Measurements from ENCODE around the gene TM4SF4.
"Not testable (repeated sequence)": the region's sequence is repeated elsewhere in the genome, so short reads cannot be mapped to it uniquely, and the experiment has no call there.

Gene TM4SF4, protein sequence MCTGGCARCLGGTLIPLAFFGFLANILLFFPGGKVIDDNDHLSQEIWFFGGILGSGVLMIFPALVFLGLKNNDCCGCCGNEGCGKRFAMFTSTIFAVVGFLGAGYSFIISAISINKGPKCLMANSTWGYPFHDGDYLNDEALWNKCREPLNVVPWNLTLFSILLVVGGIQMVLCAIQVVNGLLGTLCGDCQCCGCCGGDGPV

DNA sequence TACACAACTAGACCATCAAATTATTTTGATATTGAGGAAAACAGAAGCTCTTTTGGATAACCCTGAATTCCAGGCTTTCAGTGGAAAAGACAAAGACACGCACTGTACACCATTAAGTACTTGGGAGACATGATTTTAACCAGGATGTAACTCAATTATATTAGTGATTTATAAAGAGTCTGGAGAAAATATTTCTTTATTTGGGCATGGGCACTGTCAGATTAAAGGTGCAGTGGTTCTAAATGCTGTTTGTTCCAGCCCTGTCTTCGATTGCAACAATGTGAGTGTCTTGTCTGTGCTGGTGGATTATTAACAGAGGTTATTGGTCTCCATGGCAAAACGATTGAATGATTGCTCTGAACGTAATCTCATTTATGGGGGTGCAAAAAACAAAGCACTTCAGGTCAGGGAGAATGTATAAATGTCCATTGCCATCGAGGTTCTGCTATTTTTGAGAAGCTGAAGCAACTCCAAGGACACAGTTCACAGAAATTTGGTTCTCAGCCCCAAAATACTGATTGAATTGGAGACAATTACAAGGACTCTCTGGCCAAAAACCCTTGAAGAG is at the start of gene TM4SF4:
Gene TM4SF4 (plus strand): TSS at position 448 of the 568 bp plus-strand sequence. CDS start 181 bp downstream, outside the sequence.
- DNase-seq (ENCODE audit: low read depth in 2 of 2): no peak

DNA sequence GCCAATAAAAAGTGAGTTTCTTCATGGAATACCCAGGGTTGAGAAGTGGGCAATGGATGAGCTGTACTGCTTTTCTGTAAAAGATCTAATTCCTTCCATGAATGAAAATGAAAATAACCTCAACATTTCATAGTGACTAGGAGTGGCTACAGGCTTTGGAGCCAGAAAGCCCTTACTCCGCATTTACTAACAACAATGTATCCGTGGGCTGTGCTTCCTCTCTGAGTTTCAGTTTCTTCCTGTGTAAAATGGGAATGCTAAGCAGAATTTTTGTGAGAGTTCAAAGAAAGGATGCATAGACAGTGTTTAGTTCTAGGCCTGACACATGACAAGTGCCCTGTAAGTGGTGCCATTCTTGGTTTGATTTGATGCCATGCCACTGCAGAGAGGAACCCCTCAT is 49.6 kb upstream of the TM4SF4 start:
- no peak for DNase-seq (ENCODE audit: low read depth in 2 of 2)

DNA sequence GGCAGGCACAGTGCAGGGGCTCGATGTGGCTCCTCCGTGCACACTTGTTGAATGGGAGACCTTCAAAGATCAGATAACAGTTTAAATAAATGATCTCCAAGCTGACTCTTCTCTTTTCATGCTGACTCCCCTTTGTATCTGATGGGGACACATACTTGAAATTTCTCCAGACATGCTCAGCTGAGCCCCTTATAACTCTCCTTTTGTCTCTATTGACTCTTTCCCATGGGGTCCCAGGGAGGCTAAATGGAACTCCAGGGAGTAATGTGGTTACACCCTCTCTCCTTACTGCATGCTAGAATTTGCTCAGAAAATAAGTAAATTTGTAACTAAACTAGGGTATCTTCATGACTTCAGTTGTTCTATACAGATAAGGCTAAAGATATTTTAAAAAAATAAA is 48.2 kb upstream of the TM4SF4 start:
- DNase-seq (ENCODE audit: low read depth in 2 of 2): no peak

DNA sequence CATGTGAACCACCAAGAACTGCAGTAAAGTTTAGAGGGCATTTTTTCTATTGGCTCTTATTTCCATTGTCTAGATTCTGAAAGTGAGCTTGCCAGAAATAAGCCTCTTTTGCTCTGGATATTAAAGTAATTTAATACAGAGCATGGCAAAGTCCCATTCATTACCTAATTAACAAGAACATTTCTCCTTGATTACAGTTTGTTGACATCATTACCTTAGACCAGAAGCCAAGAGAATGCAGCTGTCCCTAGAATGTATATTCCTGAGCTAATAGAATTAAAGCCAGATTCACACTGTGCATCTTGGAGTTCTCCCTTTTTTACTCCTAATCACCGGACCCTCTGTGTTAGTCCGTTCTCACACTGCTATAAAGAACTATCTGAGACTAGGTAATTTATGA is 46.4 kb upstream of the TM4SF4 start:
- DNase-seq (ENCODE audit: low read depth in 2 of 2): no peak

DNA sequence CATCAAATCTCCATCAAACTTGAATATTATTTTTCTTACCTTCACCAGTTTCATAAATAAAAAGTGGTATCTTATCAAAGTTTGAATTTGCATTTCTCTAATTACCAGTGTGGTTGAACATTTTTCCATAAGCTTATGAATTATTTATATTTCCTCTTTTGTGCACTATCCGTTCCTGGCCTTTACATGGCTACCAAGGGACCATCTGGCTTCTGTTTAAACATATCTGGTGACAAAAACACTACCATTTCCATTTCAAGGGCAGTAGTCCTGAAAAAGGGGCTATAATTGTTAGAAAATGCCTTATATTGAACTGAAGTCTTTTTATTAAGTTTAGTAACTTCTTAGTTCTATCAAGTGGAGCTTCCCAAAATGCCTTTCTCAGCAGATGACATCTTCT is 44.3 kb upstream of the TM4SF4 start:
- DNase-seq (ENCODE audit: low read depth in 2 of 2): no peak

DNA sequence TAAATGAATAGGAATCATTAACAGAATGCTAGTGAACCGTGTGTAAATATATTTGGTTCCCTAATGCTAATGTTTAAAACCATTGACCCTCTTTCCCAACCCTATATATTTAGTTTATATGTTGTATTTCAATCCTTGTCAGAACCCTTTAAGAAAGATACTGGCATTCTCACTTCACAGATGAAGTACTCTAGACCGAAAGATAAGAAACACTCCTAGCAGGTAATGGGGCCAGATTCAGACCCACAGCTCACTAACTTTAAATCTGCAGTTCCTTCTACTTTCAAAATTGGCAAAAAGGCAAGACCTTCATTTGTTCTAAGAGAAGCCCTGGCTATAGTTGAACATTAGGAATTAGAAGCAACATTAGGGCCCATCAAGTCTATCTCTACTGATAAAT is 42.3 kb upstream of the TM4SF4 start:
- no peak for DNase-seq (ENCODE audit: low read depth in 2 of 2)

DNA sequence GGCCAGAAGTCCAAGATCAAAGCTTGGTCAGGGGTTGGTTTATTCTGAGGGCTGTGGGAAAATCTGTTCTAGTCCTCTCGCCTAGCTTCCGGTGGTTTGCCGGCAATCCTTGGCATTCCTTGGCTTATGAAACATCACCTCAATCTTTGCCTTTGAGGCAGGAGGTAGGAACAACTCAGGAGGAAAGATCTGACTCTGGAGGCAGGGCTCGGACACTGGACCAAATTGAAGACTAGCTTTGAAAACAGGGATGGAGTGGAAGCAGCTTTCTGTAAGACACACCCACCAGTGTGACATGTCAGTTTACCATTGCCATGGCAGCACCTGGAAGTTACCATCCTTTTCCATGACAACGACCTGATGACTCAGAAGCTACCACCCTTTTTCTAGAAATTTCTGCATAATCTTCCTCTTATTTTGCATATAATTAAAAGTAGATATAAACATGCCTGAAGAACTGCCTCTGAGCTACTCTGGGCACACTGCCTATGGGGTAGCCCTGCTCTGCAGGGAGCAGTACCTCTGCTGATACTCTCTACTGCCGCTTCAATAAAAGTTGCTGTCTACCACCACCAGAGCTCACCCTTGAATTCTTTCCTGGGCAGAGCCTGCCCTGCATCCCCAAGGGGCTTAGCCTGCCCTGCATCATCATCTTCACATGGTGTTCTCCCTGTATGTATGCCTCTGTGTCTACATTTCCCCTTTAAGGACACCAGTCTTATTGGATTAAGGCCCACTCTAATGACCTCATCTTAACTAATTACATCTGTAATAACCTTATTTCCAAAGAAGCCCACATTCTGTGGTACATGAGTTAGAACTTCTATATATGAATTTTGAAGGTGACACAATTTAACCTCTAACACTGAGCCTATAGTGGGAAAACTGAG is 38.3 kb upstream of the TM4SF4 start:
- DNase-seq (ENCODE audit: low read depth in 2 of 2): no peak

DNA sequence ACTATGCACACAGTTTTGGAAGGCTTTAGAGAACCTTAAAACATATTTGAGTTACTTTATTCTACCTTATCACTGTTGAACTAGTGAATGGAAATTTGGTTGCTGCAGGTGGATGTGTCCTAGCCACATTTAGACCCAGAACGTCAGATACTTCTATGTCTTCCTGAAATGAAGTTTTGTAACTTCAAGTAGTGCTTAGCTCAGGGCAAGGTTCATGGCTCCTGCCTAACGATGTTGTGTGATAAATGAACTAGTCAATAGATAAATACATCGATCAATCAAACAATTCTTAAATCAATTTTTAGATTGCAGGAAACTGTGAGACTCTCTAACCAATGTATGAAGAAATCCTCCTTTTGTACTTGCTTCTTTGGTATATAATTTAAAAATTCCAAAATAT is 37.2 kb upstream of the TM4SF4 start:
- no peak for DNase-seq (ENCODE audit: low read depth in 2 of 2)

DNA sequence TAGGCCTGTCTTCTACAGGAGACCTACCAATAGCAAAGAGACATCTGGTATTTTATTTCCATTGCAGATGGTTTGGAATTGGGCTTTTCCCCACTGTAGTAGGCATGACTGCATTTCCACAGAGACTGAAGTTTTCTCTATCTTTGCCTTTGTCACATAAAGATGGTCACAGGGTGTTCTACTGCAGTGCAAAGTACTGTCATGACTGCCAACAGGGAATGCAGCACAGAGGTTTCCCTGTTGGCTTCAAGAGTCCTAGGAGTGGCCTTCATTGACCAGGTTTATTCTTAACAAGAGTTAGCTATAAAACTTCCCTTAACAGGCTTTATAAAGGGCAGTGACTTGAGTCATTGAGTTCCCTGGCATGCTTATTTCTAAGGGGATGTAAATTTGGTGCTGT is 36.8 kb upstream of the TM4SF4 start:
- DNase-seq (ENCODE audit: low read depth in 2 of 2): no peak

DNA sequence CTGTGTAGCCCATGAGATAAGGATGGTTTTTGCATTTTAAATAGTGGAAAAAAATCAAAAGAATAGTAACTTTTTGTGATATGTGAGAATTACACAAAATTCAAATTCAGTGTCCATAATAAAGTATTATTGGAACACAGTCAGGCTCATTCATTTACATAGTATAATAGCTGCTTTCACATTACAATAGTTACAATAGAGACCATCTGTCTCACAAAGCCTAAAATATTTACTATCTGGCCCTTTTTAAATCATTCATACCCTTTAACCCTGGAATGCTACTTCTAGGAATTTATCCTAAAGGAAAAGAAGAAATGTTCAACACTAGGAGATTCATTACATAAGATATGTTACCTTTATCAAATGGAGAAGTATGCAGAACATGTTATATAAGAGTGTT is 35.5 kb upstream of the TM4SF4 start:
- no peak for DNase-seq (ENCODE audit: low read depth in 2 of 2)

DNA sequence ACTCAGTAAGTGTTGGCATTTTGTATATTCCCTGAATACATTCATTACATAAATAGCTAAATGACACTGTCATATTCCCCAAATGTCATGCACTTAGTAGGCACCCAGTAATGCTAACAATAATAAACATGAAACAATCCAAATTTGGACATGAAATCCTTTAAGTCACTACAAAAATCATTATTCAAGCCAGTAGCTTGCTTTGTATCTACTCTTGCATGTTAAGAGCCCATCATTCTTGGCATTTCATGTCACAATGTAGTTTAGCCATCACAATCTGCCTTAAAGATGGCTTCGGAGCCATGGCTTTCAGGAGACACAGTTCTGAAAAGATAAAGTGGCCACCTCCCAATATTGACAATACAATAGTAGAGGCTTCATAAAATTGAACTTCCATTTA is 32.9 kb upstream of the TM4SF4 start:
- no peak for DNase-seq (ENCODE audit: low read depth in 2 of 2)

DNA sequence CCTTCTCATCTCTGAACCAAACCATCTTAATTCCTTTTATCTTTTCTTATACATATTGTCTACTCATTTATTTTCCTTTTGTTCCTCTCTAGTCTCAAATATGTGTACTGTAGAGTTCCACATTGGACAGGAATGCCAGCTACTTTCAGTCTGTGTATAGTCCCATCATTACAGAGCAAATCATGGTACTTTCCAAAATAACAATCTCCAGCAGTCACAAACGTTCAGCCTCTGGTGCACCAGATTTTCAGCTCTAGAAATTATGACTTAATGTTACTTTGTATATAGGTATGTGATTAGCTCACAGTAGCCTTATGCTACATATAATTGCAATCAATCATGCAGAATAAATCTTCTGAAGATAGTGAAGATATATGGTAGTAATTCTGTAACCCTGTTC is 32.5 kb upstream of the TM4SF4 start:
- no peak for DNase-seq (ENCODE audit: low read depth in 2 of 2)

DNA sequence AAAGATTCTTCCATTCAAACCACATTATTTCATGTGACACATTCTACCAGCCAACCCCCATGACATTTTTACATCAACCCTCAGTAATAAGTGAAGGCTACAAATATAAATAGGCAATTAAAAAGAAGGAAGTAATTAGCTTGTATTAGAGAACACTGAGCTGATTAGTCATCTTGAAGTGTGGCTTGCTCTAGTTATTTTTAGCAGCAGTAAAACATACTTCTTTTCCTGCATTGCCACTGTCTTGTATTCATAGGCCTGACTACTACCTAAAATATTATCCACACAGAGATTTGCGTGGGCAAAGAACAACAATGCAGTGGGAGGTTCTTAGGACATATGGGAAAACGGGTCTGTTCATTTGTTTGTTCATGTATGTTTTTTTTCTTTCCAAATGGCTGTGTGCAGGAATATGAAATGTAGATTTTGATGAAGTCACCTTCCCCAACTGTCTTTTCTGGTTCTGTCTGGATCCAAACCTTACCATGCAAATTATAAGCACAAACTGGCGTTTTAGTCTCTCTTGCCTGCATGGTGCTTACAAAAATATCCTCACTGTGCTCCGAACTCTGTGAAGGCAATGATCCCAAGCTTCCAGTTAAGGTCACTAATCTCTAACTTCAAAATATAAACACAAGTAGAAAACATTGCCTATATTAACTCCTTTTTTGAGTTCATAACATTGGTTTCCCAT is 31.5 kb upstream of the TM4SF4 start:
- DNase-seq (ENCODE audit: low read depth in 2 of 2): no peak

DNA sequence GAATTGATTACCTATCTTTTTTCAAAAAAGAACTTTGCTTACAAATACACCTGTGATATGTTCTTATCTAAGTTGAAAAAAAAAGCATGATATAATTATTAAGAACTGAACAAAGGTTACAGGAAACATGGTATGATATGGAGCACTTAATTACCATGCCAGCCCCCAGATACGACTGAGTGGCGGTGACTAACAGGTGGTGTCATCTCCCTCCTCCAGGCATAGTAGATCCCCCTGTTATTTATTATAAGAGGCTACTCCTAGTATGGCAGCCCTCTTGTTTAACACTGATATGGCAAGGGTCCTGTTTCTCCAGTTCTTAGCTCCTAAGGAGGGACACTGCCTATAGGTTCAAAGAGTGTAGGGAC is 31.0 kb upstream of the TM4SF4 start:
- no peak for DNase-seq (ENCODE audit: low read depth in 2 of 2)

DNA sequence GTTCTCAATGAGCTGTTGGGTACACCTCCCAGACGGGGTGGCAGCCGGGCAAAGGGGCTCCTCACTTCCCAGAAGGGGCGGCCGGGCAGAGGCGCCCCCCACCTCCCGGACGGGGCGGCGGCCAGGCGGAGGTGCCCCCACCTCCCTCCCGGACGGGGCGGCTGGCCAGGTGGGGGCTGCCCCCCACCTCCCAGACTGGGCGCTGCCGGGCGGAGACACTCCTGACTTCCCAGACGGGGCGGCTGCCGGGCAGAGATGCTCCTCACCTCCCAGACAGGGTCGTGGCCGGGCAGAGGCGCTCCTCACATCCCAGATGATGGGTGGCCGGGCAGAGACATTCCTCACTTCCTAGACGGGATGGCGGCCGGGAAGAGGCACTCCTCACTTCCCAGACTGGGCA is 29.6 kb upstream of the TM4SF4 start:
- not testable (repeated sequence) for DNase-seq (ENCODE audit: low read depth in 2 of 2)

DNA sequence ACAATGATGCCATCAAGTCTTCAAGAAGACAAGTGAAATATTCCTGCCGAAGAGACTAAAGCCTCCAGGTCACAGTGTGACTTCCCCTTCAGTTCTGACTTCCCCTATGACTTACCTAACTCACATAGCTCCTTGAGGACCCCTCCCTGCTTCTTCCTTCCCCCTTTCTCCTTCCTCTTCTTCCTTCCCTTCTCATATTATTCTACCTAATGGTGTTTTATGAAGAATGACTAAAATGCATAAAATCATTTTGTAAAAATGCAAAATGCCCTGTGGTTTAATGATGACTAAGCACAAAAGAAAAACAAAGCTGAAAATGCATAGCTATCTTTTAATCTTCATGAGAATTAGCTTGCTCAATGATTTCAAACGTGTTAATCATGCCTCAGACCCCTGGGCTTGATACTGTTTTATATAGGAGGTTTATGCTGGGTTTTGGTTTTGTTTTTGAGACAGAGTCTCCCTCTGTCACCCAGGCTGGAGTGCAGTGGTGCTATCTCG is 26.1 kb upstream of the TM4SF4 start:
- no peak for DNase-seq (ENCODE audit: low read depth in 2 of 2)

DNA sequence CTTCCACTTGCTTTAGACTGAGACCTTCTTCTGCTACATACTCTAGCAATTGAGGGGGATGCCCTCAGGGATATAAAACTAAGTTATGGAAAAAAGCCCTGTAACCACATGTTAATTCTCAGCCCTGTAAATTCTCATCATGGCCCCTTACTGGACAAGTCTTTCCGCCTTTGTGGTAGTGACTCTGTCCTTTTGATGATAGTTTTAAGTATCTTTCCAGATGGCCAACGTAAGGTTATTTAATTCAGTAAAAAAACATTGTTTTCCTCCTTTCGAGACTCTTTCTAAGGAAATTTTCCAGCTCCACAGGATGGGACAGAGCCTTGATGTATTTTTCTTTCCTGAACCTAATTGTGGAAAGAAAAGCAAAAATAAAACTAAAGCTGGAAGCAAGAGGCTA is 25.3 kb upstream of the TM4SF4 start:
- no peak for DNase-seq (ENCODE audit: low read depth in 2 of 2)

DNA sequence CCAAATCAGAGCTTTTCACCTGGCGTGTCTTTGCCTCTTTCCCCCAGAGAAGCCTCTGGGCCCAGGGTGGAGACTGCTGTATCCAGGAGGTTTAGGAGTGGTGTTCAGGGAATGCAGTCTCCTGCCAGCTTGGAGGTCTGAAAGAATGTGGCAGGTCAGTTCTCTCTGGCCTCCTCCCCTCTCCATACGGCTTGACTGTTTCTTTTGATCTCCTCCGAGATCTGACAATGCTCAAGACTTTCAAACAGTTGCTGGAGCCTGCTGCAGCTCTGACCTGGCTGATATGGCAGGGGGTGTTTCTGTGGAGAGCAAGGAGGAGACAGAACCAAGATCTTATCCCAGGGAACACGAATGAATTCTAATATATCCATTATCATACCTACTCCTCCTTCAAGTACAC is 24.7 kb upstream of the TM4SF4 start:
- no peak for DNase-seq (ENCODE audit: low read depth in 2 of 2)

DNA sequence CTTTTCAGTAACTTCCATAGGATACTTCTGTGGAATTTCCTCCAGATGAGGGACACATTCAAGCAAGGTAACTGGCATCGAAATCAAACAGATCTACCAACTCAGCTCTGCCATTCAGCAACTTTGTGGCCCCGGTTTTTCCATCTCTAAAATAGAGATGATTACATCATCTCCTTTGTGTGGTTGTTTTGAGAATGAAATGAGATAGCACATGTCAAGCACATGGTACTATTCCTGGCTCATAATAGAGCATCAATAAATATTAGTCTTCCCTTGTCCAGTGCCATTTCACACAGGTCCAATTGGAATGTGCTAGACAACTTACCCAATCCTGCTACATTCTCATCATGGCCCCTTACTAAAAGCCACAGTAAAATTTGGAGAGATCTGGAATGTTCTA is 24.2 kb upstream of the TM4SF4 start:
- DNase-seq (ENCODE audit: low read depth in 2 of 2): no peak

DNA sequence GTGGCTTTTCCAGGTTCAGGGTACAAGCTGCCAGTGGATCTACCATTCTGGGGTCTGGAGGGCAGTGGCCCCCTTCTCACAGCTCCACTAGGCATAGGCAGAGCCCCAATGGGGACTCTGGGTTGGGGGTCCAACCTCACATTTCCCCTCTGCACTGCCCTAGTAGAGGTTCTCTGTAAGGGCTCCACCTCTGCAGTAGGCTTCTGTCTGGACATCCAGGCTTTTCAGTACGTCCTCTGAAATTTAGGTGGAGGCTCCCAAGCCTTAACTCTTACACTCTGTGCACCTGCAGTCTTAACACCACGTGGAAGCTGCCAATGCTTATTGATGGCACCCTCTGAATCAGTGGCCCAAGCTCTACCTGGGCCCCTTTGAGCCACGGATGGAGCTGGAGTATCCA is 22.5 kb upstream of the TM4SF4 start:
- DNase-seq (ENCODE audit: low read depth in 2 of 2): no peak

DNA sequence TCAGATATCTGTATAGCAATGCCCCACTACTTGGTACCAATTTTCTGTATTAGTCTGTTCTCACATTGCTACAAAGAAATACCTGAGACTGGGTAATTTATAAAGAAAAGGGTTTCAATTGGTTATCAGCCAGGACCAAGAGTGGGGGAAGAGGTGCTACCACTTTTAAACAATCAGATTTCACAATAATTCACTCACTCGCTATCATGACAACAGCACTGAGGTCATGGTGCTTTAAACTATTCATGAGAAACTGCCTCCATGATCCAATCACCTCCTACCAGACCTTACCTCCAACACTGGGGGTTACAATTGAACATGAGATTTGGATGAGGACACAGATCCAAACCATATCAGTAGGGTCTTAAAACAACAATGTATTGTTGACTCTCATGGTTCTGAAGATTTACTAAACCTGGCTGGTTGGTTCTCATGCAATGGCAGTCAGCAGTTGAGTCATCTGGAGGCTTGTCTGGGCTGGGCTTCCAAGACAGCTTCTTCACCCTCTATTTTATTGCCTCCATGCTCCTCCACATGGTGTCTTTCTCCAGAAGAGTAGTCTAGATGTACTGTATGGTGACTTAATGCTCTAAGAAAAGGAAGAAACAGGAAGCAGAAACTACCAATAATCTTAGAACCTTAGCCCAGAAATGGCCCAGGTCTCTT is 21.2 kb upstream of the TM4SF4 start:
- DNase-seq (ENCODE audit: low read depth in 2 of 2): no peak

DNA sequence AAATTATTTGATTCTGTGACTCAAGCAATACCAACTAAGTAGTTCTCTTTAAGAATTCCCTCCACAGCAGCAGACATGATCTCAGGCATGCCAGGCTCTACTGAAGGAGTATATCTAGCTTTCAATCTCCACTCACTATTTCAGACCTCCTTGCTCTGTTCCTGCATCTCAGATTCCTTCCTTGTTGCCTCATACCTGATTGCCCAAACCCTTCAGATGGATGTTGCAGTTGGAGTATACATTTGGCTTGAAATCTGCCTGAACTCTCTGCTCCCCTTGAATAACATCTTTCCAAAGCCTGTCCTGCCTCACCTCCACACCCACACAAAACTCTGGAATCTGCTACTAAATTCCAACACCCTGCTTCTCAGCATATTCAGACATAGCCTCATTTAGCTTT is 19.8 kb upstream of the TM4SF4 start:
- no peak for DNase-seq (ENCODE audit: low read depth in 2 of 2)

Measured in stimulated activated CD8-positive, alpha-beta memory T cell treated with anti-CD3 and anti-CD28 coated beads, Interleukin-15, amount 100 ng/mL, for 48 hours (primary cell).